Measurements from ENCODE around the gene ANKRD11.

GRCh38 chr16:89361751-89362539 is 128.4 kb downstream of the ANKRD11 start:
- no peak for TF ChIP-seq CTCF (IDR thresholded peaks at IDR 0.05)
- TF ChIP-seq POLR2AphosphoS5 (IDR thresholded peaks at IDR 0.05; ENCODE audit: low read depth, low read length), result no peak

Measured in Panc1 (cell line).